ENCODE measurements around the gene HBZ.

- TF ChIP-seq EZH2 (IDR thresholded peaks at IDR 0.05; ENCODE audit: borderline replicate concordance) (no peak), CTCF (IDR thresholded peaks at IDR 0.05; ENCODE audit: poor library complexity) (no peak), EZH2phosphoT487 (IDR thresholded peaks at IDR 0.05; ENCODE audit: low read depth, severe bottlenecking, unreplicated experiment) (no peak)
These were observed 20.3 kb upstream of the HBZ start for GRCh38 chr16:132120-132519.

Data from hepatocyte (in vitro differentiated cells).